ENCODE measurements around the gene ATG5. TPM values are rescaled to one million over a fixed set of nuclear protein-coding genes. Genes with fewer than 3 reads are reported as not detected.

ATG5 gene
- total and polyA plus RNA-seq, 2 experiments from 2014 or later = 35.4 to 42.8 TPM

GRCh38 chr6:106146852-106147351 lies 178.7 kb downstream of the ATG5 start:
- no peak overlapping the region for H3K4me2 ChIP-seq
- no peaks in the 10 kb centered on the region for H3K4me1 ChIP-seq (ENCODE audit: insufficient read depth)
- H2AFZ ChIP-seq = no peak overlapping the region
- H3K27me3 ChIP-seq = no peaks in the 10 kb centered on the region
- TF ChIP-seq EZH2 (IDR thresholded peaks at IDR 0.05; ENCODE audit: borderline replicate concordance) = no peak
- TF ChIP-seq EZH2phosphoT487 (IDR thresholded peaks at IDR 0.05; ENCODE audit: low read depth, severe bottlenecking, unreplicated experiment) = no peak
- TF ChIP-seq CTCF (IDR thresholded peaks at IDR 0.05; ENCODE audit: poor library complexity) = no peak
- H3K27ac ChIP-seq = no peak overlapping the region
- H3K36me3 ChIP-seq (replicated peaks; ENCODE audit: insufficient read depth, low read depth) = no peaks in the 10 kb centered on the region
- no peak overlapping the region for H3K4me3 ChIP-seq
- H3K9me3 ChIP-seq (ENCODE audit: low read depth) = no peaks in the 10 kb centered on the region
- no peak for DNase-seq (ENCODE audit: low spot score)
- H4K20me1 ChIP-seq (ENCODE audit: insufficient read depth, poor library complexity, severe bottlenecking) = no peaks in the 10 kb centered on the region
- no peaks in the 10 kb centered on the region for H3K79me2 ChIP-seq
- WGBS (ENCODE audit: low lambda C conversion rate, missing lambda C conversion rate) = 92% methylated on average over 2 of the region's 2 CpGs
- no peaks in the 10 kb centered on the region for H3K9me2 ChIP-seq (replicated peaks; ENCODE audit: insufficient read depth)

- Histone ChIP-seq H4K20me1 (ENCODE audit: insufficient read depth, poor library complexity, severe bottlenecking) (no peaks in the 10 kb centered on the region), H3K27ac (no peak overlapping the region), H3K4me3 (no peak overlapping the region), H3K4me1 (ENCODE audit: insufficient read depth) (no peaks in the 10 kb centered on the region), H3K9me2 (replicated peaks; ENCODE audit: insufficient read depth) (no peaks in the 10 kb centered on the region), H3K4me2 (no peak overlapping the region), H3K36me3 (replicated peaks; ENCODE audit: insufficient read depth, low read depth) (no peaks in the 10 kb centered on the region), H2AFZ (no peak overlapping the region), H3K27me3 (no peaks in the 10 kb centered on the region), H3K9me3 (ENCODE audit: low read depth) (no peaks in the 10 kb centered on the region), H3K79me2 (no peaks in the 10 kb centered on the region)
- no peak for DNase-seq (ENCODE audit: low spot score)
- no peak for TF ChIP-seq EZH2 (IDR thresholded peaks at IDR 0.05; ENCODE audit: borderline replicate concordance)
- 25% methylated on average over 7 of the region's 7 CpGs for WGBS (ENCODE audit: low lambda C conversion rate, missing lambda C conversion rate)
Observed at GRCh38 chr6:106145741-106146227, 179.8 kb downstream of the ATG5 start.

- H3K4me2 ChIP-seq = no peak overlapping the region
- H3K9me3 ChIP-seq (ENCODE audit: low read depth) = no peaks in the 10 kb centered on the region
- no peak overlapping the region for H2AFZ ChIP-seq
- no peaks in the 10 kb centered on the region for H4K20me1 ChIP-seq (ENCODE audit: insufficient read depth, poor library complexity, severe bottlenecking)
- no peak for DNase-seq (ENCODE audit: low spot score)
- no peaks in the 10 kb centered on the region for H3K9me2 ChIP-seq (replicated peaks; ENCODE audit: insufficient read depth)
- H3K36me3 ChIP-seq (replicated peaks; ENCODE audit: insufficient read depth, low read depth) = no peaks in the 10 kb centered on the region
- no peaks in the 10 kb centered on the region for H3K79me2 ChIP-seq
- no peak overlapping the region for H3K4me3 ChIP-seq
- H3K4me1 ChIP-seq (ENCODE audit: insufficient read depth) = no peaks in the 10 kb centered on the region
- no peak overlapping the region for H3K27ac ChIP-seq
- no peaks in the 10 kb centered on the region for H3K27me3 ChIP-seq
- 55% methylated on average over 4 of the region's 4 CpGs for WGBS (ENCODE audit: low lambda C conversion rate, missing lambda C conversion rate)
- TF ChIP-seq EZH2phosphoT487 (IDR thresholded peaks at IDR 0.05; ENCODE audit: low read depth, severe bottlenecking, unreplicated experiment) = no peak
- TF ChIP-seq CTCF (IDR thresholded peaks at IDR 0.05; ENCODE audit: poor library complexity) = no peak
- no peak for TF ChIP-seq EZH2 (IDR thresholded peaks at IDR 0.05; ENCODE audit: borderline replicate concordance)
Observed at GRCh38 chr6:106145144-106145543, 180.4 kb downstream of the ATG5 start.

GRCh38 chr6:106143665-106144064 lies 181.9 kb downstream of the ATG5 start:
- 90% methylated on average over 12 of the region's 12 CpGs for WGBS (ENCODE audit: low lambda C conversion rate, missing lambda C conversion rate)
- Histone ChIP-seq H3K36me3 (replicated peaks; ENCODE audit: insufficient read depth, low read depth) (no peaks in the 10 kb centered on the region), H4K20me1 (ENCODE audit: insufficient read depth, poor library complexity, severe bottlenecking) (no peaks in the 10 kb centered on the region), H3K4me2 (no peak overlapping the region), H2AFZ (no peak overlapping the region), H3K4me1 (ENCODE audit: insufficient read depth) (no peaks in the 10 kb centered on the region), H3K9me3 (ENCODE audit: low read depth) (no peaks in the 10 kb centered on the region), H3K4me3 (no peak overlapping the region), H3K27me3 (no peaks in the 10 kb centered on the region), H3K9me2 (replicated peaks; ENCODE audit: insufficient read depth) (no peaks in the 10 kb centered on the region), H3K79me2 (no peaks in the 10 kb centered on the region), H3K27ac (no peak overlapping the region)
- no peak for DNase-seq (ENCODE audit: low spot score)
- TF ChIP-seq CTCF (IDR thresholded peaks at IDR 0.05; ENCODE audit: poor library complexity) (no peak), EZH2phosphoT487 (IDR thresholded peaks at IDR 0.05; ENCODE audit: low read depth, severe bottlenecking, unreplicated experiment) (no peak), EZH2 (IDR thresholded peaks at IDR 0.05; ENCODE audit: borderline replicate concordance) (no peak)
